GM19452 (cell line): ENCODE results near the gene RAP2C.
"Not testable (repeated sequence)": the region's sequence is repeated elsewhere in the genome, so short reads cannot be mapped to it uniquely, and the experiment has no call there.

Experiments
- ATAC-seq: cut with Tn5 transposase; IDR thresholded peaks from one replicate; pipeline ENCODE4 v1.9.1; 2021; ENCODE audit not compliant: unreplicated experiment

Gene RAP2C

DNA sequence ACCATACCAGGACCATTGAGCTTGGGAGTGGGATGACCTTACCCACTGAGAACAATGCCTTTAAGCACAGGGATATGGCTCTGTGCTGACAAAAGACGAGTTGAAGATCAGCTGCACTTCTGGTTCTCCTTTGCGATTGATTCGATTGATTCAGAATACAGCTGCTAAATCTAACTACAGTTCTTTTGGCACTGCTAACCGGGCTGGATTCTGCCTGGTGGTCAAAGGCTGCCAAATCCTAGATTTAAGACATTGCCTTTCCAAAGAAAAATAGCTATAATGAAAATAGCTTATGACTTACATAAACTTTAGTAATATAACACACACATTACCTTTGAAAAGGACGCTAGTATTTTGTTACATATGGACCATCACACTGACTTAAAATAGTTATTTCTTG is 18.3 kb downstream of the RAP2C start:
- ATAC-seq, result no peak

DNA sequence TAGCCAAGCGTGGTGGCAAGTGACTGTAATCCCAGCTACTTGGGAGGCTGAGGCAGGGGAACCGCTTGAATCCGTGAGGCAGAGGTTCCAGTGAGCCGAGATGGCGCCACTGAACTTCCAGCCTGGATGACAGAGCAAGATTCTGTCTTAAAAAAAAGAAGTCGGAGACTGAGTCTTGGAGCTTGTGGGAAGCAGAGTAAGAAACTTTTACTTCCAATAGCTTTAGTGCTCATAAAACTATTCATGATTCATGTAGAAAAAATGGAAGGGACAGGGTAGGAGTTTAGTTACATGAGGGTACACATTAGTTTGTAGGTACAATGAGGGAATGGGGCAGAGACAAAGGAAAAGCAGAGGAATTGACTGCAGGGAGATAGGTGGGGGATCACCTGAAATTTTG is 19.3 kb downstream of the RAP2C start:
- ATAC-seq, result no peak

DNA sequence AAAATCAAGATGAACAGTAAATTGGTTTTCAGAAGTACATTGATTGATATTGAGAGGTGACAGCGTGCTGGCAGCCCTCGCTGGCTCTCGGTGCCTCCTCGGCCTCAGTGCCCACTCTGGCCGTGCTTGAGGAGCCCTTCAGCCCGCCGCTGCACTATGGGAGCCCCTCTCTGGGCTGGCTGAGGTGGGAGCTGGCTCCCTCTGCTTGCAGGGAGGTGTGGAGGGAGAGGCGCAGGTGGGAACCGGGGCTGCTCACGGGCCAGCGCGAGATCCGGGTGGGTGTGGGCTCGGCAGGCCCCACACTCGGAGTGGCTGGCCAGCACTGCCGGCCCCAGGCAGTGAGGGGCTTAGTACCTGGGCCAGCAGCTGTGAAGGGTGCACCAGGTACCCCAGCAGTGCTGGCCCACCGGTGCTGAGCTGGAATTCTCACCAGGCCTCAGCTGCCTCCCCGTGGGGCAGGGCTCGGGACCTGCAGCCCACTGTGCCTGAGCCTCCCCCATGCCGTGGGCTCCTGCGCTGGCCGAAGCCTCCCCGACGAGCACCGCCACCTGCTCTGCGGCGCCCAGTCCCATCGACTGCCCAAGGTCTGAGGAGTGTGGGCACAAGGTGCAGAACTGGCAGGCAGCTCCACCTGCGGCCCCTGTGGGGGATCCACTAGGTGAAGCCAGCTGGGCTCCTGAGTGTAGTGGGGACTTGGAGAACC is 25.2 kb downstream of the RAP2C start:
- ATAC-seq, result no peak

DNA sequence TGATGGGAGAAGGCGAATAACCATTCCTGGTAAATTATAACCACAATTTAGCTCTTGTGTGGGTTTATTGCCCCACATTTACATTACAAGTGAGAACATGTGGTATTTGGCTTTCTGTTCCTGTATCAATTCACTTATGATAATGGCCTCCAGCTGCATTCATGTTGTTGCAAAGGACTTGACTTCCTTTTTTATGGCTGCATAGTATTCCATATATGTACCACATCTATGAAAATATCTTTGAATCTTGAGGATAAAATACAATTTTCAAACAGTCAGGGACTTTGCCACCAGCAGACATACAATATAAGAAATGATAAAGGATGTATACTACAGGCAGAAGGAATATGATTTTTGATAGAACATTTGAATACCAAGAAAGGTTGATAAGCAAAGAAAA is 27.3 kb downstream of the RAP2C start:
- ATAC-seq, result no peak

DNA sequence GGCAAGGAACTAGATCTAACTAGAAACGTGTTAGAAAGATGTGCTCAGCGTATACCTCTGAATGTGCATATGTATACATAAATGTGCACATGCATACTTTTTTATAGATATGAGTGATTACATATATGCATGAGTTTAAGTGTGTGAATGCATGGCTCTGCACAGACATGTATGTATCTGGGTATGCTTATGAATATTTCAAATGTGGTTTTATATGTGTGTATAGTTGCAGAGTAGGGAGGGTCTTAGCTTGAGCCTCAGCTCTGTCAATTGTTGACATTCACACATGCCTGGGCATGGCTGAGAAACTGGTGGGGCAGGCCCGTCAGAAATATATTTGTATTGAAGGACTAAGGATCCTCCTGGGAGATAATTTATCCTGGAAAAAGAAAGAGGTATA is 31.1 kb downstream of the RAP2C start:
- no peak for ATAC-seq

DNA sequence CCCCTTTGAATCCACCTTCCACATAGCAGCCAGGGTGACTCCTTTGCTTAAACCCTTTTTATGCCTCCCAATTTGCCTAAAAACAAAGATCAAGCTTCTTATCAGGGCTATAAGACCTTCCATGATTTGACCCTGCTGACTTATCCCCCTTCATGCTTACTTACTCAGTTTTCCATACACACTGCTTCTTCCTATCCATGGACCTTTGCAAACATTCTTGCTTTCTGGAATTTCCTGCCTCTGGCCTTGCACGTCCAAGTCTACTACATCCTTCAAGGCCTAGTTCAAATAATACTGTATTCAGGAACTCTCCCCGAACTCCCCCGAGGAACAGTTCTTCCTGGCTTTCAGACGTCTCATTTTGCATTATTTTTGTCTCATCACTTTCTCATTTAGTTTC is 31.8 kb downstream of the RAP2C start:
- no peak for ATAC-seq

DNA sequence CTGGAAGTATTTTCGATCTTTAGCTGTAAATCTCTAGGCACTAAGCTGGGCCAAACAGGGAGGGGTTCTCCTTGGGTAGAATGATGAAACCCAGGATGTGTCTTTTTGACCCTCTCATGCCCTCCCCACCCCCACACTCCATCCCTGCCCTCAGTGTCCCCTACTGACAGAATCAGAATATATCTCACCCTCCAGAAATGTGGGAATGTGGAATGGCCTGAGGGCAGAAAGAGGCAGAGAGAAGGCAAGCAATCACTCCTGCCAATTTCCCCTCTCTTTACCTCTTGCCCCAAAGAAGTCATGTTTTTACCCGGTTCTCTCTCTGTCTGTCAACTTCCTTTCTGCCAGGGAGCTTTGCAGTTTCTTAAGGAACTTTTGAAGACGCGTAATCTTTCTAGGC is 34.4 kb downstream of the RAP2C start:
- ATAC-seq, result no peak

DNA sequence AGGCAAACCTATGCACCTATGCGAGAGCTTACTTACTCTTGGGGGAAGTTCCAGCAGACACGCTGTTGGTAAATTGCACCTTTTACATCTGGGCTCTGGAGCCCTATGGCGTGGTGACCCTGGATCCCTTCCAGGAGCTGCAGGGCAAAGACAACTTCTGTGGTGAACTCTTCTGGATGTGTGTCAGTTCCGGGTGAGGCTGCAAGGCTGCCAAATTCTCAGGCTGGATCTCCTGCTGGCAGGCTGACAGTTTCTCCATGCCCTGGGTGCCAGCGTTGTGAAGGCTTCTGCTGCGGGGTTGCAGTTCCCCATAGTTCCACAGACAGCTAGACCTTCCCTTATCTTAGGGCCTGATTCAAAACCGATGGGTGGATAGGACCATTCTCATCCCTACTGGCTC is 37.9 kb downstream of the RAP2C start:
- ATAC-seq, result no peak

DNA sequence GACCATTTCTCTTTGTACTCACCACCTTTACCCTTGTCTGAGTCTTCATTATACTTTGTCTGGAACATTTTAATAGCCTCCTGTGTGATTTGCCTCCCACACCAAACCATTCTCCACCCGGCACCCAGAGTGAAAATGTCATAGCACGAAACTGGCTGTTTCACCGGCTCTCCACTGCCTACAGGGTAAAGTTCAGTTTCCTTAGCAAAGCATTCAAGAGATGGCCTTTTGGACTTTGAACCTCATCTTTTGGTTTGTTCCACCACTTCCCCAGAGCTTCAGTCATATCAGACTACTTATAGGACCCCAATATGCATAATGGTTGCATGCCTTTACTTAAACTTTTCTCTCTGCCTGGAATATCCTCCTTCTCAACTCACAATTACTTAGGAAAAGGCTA is 38.3 kb downstream of the RAP2C start:
- no peak for ATAC-seq

DNA sequence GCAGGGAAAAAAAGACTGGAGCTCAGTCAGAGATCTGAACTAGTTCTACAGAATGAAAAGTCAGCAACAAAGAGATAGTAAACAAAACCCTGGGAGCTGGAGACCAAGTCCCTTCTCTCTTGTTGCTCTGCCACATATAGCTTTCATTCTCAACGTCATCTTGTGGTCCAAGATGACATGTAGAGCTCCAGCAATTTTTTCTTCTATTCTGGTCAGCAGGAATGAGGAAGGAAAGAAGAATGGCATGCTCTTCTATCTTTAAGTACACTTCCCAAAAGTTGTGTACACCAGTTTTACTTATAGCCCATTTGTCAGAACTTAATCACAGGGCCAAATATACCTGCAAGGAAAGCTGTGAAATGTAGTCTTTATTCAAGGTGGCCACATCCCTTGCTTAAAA is 45.6 kb downstream of the RAP2C start:
- ATAC-seq, result no peak

DNA sequence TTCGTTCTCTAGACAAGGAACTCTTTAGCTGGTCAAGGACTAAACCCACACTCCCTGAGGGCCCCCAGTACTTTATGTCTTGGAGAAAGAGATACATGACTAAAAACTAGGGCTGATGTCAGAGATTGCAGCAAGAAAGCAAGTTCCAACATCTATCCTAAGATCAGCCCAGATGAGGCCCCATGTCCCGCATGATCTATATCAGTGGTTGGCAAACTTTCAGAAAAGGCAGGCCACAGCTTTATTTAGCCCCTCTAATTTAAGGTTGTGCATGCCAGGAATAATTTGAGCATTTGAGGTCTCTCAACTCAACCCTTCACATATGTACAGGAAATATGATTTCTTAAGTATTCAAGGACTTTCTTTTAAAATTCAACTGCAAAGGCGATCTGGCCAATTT is 47.4 kb downstream of the RAP2C start:
- no peak for ATAC-seq

DNA sequence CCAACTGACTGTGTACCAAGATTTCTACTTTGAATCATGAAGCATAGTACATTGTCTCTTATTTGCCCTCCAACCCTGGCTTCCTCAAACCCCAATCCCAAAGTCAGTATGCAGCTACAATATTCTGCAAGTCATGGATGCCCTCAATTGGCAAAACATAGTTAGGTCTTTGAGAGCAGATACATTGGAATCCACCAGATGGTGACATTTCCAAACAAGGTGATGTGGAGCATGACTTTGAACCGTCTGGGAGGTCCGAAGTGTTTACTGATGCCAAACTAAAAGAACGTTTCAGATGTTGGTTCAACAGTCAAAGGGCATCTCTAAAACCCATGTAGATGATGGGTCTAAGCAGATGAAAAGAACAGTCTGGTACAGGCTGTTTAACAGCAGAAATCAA is 47.8 kb downstream of the RAP2C start:
- no peak for ATAC-seq

DNA sequence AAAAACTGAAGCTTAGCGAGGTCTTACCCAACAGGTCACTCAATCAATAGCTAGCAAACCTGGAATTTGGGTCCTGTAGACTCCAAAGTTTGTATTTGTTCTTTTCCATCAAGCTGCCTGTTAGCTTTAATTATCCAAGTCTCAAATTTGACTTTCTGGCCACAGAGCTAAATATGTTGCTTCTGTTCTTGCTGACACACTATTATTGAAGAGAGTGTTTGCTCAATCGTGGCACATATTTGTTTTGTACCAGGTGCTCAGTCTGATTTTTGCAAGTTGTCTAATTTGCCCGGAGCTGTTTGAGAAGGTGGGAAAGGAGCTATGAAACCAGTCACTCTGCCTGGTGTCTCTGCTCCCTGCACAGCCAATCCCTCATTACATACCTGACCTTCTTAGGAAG is 49.7 kb downstream of the RAP2C start:
- no peak for ATAC-seq

DNA sequence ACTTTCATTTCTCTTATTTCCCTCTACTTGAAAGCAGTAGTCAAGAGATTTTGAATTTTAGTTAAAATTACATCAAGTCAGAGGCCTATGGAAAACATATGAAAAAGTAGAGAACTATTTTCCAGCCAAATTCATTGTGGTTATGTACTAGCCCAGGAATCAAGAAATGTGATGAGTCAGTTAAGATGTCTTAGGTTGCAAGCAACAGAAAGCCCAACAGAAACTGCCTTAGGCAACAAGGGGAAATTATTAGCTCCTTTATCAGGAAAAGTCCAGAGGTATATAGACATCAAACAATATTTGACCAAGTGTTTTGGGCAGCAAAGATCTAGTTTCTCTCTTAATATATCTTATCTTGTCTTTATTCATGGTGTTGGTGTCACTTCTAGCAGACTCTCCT is 53.6 kb downstream of the RAP2C start:
- no peak for ATAC-seq

DNA sequence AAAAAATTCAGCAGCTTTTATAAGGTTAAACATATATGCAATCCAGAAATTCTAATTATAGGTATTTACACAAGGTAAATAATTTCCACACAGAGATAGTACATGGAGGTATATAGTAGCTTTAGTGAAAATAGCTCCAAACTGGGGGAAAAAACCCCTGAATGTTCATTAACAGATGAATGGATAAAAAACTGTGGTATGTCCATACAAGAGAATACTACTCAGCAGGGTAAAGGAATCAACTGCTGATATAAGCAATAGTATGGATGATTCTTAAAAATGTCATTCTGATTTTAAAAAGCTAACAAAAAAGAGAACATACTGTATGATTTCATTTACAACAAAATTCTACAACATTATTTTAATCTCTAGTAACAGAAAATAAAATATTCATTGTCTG is 54.2 kb downstream of the RAP2C start:
- ATAC-seq, result no peak

DNA sequence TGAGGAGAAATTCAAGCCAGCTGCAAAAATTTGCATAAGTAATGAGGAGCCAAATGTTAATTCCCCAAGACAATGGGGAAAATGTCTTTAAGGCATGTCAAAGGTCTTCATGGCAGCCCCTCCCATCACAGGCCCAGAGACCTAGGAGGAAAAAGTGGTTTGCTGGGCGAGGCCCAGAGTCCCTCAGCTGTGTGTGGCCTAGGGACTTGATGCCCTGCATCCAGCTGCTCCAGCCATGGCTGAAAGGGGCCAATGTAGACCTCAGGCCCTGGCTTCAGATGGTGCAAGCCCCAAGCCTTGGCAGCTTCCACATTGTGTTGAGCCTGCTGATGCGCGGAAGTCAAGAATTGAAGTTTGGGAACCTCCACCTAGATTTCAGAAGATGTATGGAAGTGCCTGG is 56.2 kb downstream of the RAP2C start:
- ATAC-seq, result not testable (repeated sequence)

DNA sequence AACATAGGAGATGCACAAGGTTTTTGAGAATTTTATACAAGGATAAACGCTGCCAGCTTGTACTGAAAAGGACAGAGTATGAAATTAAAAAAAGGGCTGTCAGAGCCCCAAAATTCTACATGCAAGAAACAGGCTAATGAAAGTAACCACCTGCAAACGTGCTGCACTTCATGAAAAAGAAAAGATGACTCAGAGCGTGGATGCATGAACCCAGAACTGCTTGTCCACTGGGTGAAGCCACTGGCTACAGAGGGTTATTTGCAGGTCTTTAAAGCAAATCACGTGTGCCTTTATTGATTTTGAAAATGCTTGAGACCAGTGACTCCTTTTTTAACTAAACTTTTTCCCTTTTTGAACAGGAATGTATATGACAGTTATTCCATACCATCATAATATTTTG is 66.1 kb downstream of the RAP2C start:
- ATAC-seq, result no peak
